Measurements from ENCODE around the gene NACC2. TPM values are rescaled to one million over a fixed set of nuclear protein-coding genes. Genes with fewer than 3 reads are reported as not detected.

NACC2 gene
- total RNA-seq, 2 experiments from 2014 or later, result 6.0 to 6.2 TPM

DNA sequence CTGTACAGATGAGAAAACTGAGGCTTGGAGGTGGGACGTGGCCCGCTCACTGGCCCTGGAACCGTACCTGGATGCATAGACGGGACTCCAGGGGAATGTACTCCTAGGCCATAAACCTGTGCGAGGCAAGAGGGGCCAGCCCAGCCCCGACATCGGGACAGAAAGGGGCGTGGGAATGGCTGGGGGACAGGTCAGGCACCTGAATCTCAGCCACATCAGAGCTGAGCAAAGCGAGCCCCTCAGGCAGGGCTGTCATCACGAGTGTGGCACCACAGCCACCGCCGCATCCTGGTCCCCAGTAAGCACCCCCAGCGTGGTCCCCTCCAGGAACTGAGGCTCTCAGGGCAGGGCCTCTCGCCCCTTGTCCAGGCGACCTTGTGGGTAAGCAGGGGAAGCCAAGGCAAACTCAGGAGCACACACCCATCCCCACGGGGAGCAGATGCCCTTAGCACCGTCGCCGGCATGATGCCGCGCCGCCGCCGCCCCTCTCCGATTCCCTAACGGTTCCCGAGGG is 16.5 kb downstream of the NACC2 start:
- Mint-ChIP-seq H3K27me3 (no peaks in the 10 kb centered on the region), H3K9me3 (no peaks in the 10 kb centered on the region), H3K27ac (no peak overlapping the region), H3K36me3 (ENCODE audit: low read depth) (no peaks in the 10 kb centered on the region), H3K4me3 (no peak overlapping the region), H3K4me1 (ENCODE audit: low read depth) (peaks cover 12% of the 10 kb centered on the region)
- no peak for TF ChIP-seq CTCF (IDR thresholded peaks at IDR 0.05)
- ATAC-seq (no peak), DNase-seq (no peak)
- intact Hi-C loops (cut with micrococcal nuclease), result no loop called here
- ChIA-PET POLR2A (interaction anchor here (1.0 kb wide), 1 partner anchor 39 kb away, joined by 3 read pairs; no protein-coding TSS in a partner anchor), CTCF (interaction anchor here (1.3 kb wide), 1 partner anchor 44 kb away, joined by 4 read pairs; no protein-coding TSS in a partner anchor)

DNA sequence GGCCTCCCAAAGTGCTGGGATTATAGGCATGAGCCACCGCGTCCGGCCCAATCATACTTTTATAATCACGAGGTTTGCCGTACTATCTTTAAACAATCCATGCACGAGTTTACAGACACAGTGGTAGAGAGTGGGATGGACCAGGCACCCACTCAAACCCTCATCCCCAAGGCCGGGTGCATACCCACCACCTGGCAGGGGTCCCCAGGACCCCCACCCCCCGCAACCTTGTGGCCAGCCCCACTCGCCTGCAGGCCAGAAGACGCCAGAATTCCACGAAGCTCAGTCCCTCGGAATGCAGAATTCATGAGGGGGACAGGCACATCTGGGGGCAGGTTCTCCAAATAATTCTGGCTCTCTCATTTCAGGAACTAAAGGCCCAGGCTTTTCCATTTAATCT is 17.1 kb downstream of the NACC2 start:
- Mint-ChIP-seq H3K27me3 (no peaks in the 10 kb centered on the region), H3K36me3 (ENCODE audit: low read depth) (no peaks in the 10 kb centered on the region), H3K9me3 (no peaks in the 10 kb centered on the region), H3K4me1 (ENCODE audit: low read depth) (peaks cover 12% of the 10 kb centered on the region), H3K4me3 (no peak overlapping the region), H3K27ac (no peak overlapping the region)
- intact Hi-C loops (cut with micrococcal nuclease), result no loop called here
- no peak for DNase-seq
- no peak for TF ChIP-seq CTCF (IDR thresholded peaks at IDR 0.05)
- ChIA-PET CTCF (interaction anchor here (1.3 kb wide), 1 partner anchor 44 kb away, joined by 4 read pairs; no protein-coding TSS in a partner anchor), POLR2A (no interaction called here)
- ATAC-seq, result no peak

GRCh38 chr9:136077491-136077890 is 17.6 kb downstream of the NACC2 start:
- POLR2A ChIA-PET, result no interaction called here
- no peak for ATAC-seq

GRCh38 chr9:136075881-136076678 is 19.0 kb downstream of the NACC2 start:
- intact Hi-C loops (cut with micrococcal nuclease), result no loop called here
- ATAC-seq, result peak; percentile 77
- Mint-ChIP-seq H3K4me3 (peak overlapping the region; percentile 4), H3K9me3 (no peaks in the 10 kb centered on the region), H3K27me3 (no peaks in the 10 kb centered on the region), H3K27ac (no peak overlapping the region), H3K4me1 (ENCODE audit: low read depth) (peaks cover 12% of the 10 kb centered on the region), H3K36me3 (ENCODE audit: low read depth) (no peaks in the 10 kb centered on the region)
- ChIA-PET POLR2A (no interaction called here), CTCF (no interaction called here)
- TF ChIP-seq CTCF (IDR thresholded peaks at IDR 0.05), result no peak
- peak; percentile 34 for DNase-seq

More at GRCh38 chr9:136077491-136077890, 17.6 kb downstream of the NACC2 start:
- Mint-ChIP-seq H3K36me3 (ENCODE audit: low read depth) (no peaks in the 10 kb centered on the region), H3K9me3 (no peaks in the 10 kb centered on the region), H3K27me3 (no peaks in the 10 kb centered on the region), H3K4me1 (ENCODE audit: low read depth) (peaks cover 12% of the 10 kb centered on the region), H3K4me3 (no peak overlapping the region), H3K27ac (no peak overlapping the region)
- intact Hi-C loops (cut with micrococcal nuclease), result no loop called here
- TF ChIP-seq CTCF (IDR thresholded peaks at IDR 0.05), result no peak
- DNase-seq, result no peak
- CTCF ChIA-PET, result no interaction called here

Measured in activated CD8-positive, alpha-beta T cell treated with anti-CD3 and anti-CD28 coated beads for 36 hours (primary cell).